H1 (cell line): ENCODE results near the gene PAQR4. TPM values are rescaled to one million over a fixed set of nuclear protein-coding genes. Genes with fewer than 3 reads are reported as not detected.

Source experiments
- CTCF ChIA-PET: fragments of 300-600 bp; sonication (Branson Sonifier 250); formaldehyde crosslinking; loops from one replicate; lab custom pipeline; 2021; ENCODE audit not compliant: partially characterized antibody; lab: Charles Lee
- POLR2A ChIA-PET: fragments of 300-600 bp; sonication (Branson Sonifier 250); formaldehyde crosslinking; loops from one replicate; lab custom pipeline; 2021; ENCODE audit warnings: inconsistent platforms; ENCODE audit not compliant: partially characterized antibody; lab: Charles Lee
- DNase-seq, 2 experiments: peaks; one replicate each; pipeline versions ENCODE4 v3.0.0 to v3.0.0-alpha.2; 2010 to 2022; ENCODE audit warnings: low spot score in 2 of 2, low read depth in 1 of 2, mixed read lengths in 1 of 2
- FAIRE-seq: peaks from 2 replicates; lab custom pipeline; 2011; peaks lifted over from hg19 to GRCh38; lab: Jason Lieb, UNC
- H2AFZ ChIP-seq: 2 replicates; pipeline ENCODE4 v1.8.1; 2012; ENCODE audit warnings: low read length, inconsistent platforms
- H2AK5ac ChIP-seq: 2 replicates; pipeline ENCODE4 v1.6.1; 2013; ENCODE audit warnings: low read depth, low read length
- H2BK120ac ChIP-seq: replicated peaks from 2 replicates; pipeline ENCODE3; 2013; ENCODE audit warnings: low read depth, low read length, inconsistent platforms
- H2BK12ac ChIP-seq: 2 replicates; pipeline ENCODE4 v1.6.1; 2013; ENCODE audit warnings: low read depth, low read length
- H2BK15ac ChIP-seq: 2 replicates; pipeline ENCODE4 v1.6.1; 2013; ENCODE audit warnings: low read length
- H2BK20ac ChIP-seq: 2 replicates; pipeline ENCODE4 v1.6.1; 2013; ENCODE audit warnings: low read length
- H2BK5ac ChIP-seq: 2 replicates; pipeline ENCODE4 v1.6.1; 2013; ENCODE audit warnings: low read depth, low read length
- H3K14ac ChIP-seq: 2 replicates; pipeline ENCODE4 v1.6.1; 2013; ENCODE audit warnings: inconsistent platforms; ENCODE audit not compliant: insufficient read length
- H3K18ac ChIP-seq: 2 replicates; pipeline ENCODE4 v1.6.1; 2013; ENCODE audit warnings: low read length; ENCODE audit errors: extremely low read depth
- H3K23ac ChIP-seq: 2 replicates; pipeline ENCODE4 v1.6.1; 2013; ENCODE audit warnings: inconsistent platforms; ENCODE audit not compliant: insufficient read length
- H3K23me2 ChIP-seq: 2 replicates; pipeline ENCODE4 v1.6.1; 2013; ENCODE audit warnings: low read depth, low read length
- H3K27ac ChIP-seq: 2 replicates; pipeline ENCODE4 v1.6.1; 2011; ENCODE audit warnings: low read depth, low read length, inconsistent platforms
- H3K27me3 ChIP-seq, 4 experiments: replicated peaks in 1 of 4; 1 replicate in 1 of 4; 2 replicates in 3 of 4; pipeline versions ENCODE4 v1.6.1 to v1.8.1; 2011 to 2013; ENCODE audit warnings: low read length in 3 of 4, mild to moderate bottlenecking in 3 of 4, inconsistent platforms in 2 of 4, mixed read lengths in 2 of 4, moderate library complexity in 1 of 4; ENCODE audit not compliant: control insufficient read depth in 3 of 4, insufficient read depth in 3 of 4; ENCODE audit errors: extremely low read depth in 1 of 4
- H3K36me3 ChIP-seq, 4 experiments: 2 replicates each; pipeline versions ENCODE4 v1.6.1 to v1.8.1; 2011 to 2013; ENCODE audit warnings: mild to moderate bottlenecking in 4 of 4, low read length in 3 of 4, moderate library complexity in 2 of 4, control low read depth in 1 of 4, inconsistent platforms in 1 of 4; ENCODE audit not compliant: insufficient read depth in 4 of 4, control insufficient read depth in 2 of 4
- H3K4ac ChIP-seq: replicated peaks from 2 replicates; pipeline ENCODE3; 2013; ENCODE audit warnings: low read length, low read depth, mixed read lengths, inconsistent platforms; ENCODE audit not compliant: insufficient read length
- H3K4me1 ChIP-seq, 4 experiments: replicated peaks in 1 of 4; 1 replicate in 1 of 4; 2 replicates in 3 of 4; pipeline versions ENCODE4 v1.6.1 to v1.8.1; 2011 to 2013; ENCODE audit warnings: low read length in 3 of 4, inconsistent platforms in 2 of 4, mixed read lengths in 1 of 4; ENCODE audit not compliant: insufficient read depth in 4 of 4, control insufficient read depth in 3 of 4
- H3K4me2 ChIP-seq, 2 experiments: 2 replicates each; pipeline versions ENCODE4 v1.6.1 to v1.8.1; 2011 to 2013; ENCODE audit warnings: low read depth in 2 of 2, low read length in 2 of 2, control low read depth in 1 of 2, inconsistent platforms in 1 of 2, mild to moderate bottlenecking in 1 of 2; ENCODE audit not compliant: insufficient read depth in 1 of 2
- H3K4me3 ChIP-seq, 4 experiments: fragments of 200-600, 300-600 bp in 1 of 4; sonication (generic), shearing (Covaris generic), sonication (Bioruptor Twin) in 1 of 4; 2 replicates each; pipeline versions ENCODE4 v1.5.1 to v1.8.1; 2011 to 2016; ENCODE audit warnings: low read length in 4 of 4, low read depth in 3 of 4, control low read depth in 2 of 4, inconsistent platforms in 2 of 4, mild to moderate bottlenecking in 2 of 4, mixed read lengths in 1 of 4, moderate library complexity in 1 of 4; ENCODE audit not compliant: insufficient read depth in 2 of 4; ENCODE audit errors: extremely low read depth in 1 of 4
- H3K56ac ChIP-seq: replicated peaks from 2 replicates; pipeline ENCODE3; 2013; ENCODE audit warnings: low read depth, mild to moderate bottlenecking, mixed read lengths, low read length, inconsistent platforms; ENCODE audit not compliant: insufficient read length
- H3K79me1 ChIP-seq: 2 replicates; pipeline ENCODE4 v1.6.1; 2013; ENCODE audit warnings: low read depth, low read length, control low read depth
- H3K79me2 ChIP-seq, 2 experiments: 2 replicates each; pipeline versions ENCODE4 v1.6.1 to v1.8.1; 2012 to 2013; ENCODE audit warnings: low read length in 2 of 2, mild to moderate bottlenecking in 2 of 2, inconsistent platforms in 1 of 2; ENCODE audit not compliant: insufficient read depth in 2 of 2, control insufficient read depth in 1 of 2
- H3K9ac ChIP-seq, 4 experiments: replicated peaks in 1 of 4; 1 replicate in 1 of 4; 2 replicates in 3 of 4; pipeline versions ENCODE4 v1.6.1 to v1.8.1; 2011 to 2013; ENCODE audit warnings: low read depth in 3 of 4, low read length in 3 of 4, control low read depth in 2 of 4, mild to moderate bottlenecking in 2 of 4, moderate library complexity in 2 of 4, inconsistent platforms in 1 of 4; ENCODE audit errors: extremely low read depth in 1 of 4
- H3K9me3 ChIP-seq, 2 experiments: 2 replicates each; pipeline versions ENCODE4 v1.6.1 to v1.8.1; 2012 to 2013; ENCODE audit warnings: mild to moderate bottlenecking in 2 of 2, moderate library complexity in 2 of 2, control low read depth in 1 of 2, inconsistent platforms in 1 of 2, low read depth in 1 of 2, low read length in 1 of 2, mixed read lengths in 1 of 2; ENCODE audit not compliant: insufficient read depth in 2 of 2
- H4K20me1 ChIP-seq, 2 experiments: replicated peaks in 1 of 2; 2 replicates each; pipeline versions ENCODE3 to v1.8.1; 2011 to 2013; ENCODE audit warnings: inconsistent platforms in 2 of 2, low read length in 2 of 2, mild to moderate bottlenecking in 1 of 2; ENCODE audit not compliant: insufficient read depth in 2 of 2, control insufficient read depth in 1 of 2
- H4K5ac ChIP-seq: 2 replicates; pipeline ENCODE4 v1.6.1; 2013; ENCODE audit warnings: low read length, low read depth, mixed read lengths, inconsistent platforms; ENCODE audit not compliant: insufficient read length
- H4K8ac ChIP-seq: 2 replicates; pipeline ENCODE4 v1.8.0; 2013; ENCODE audit warnings: mild to moderate bottlenecking, moderate library complexity, low read length, inconsistent platforms; ENCODE audit not compliant: insufficient read depth; ENCODE audit errors: extremely low read depth
- H4K91ac ChIP-seq: replicated peaks from 2 replicates; pipeline ENCODE3; 2013; ENCODE audit warnings: low read length, mixed read lengths, inconsistent platforms; ENCODE audit not compliant: insufficient read length
- CTCF ChIP-seq, 3 experiments: IDR thresholded peaks; 1 replicate in 2 of 3; 2 replicates in 1 of 3; pipeline versions ENCODE4 v1.5.1 to v1.6.1; 2011; ENCODE audit warnings: low read length in 3 of 3, mild to moderate bottlenecking in 3 of 3, inconsistent platforms in 2 of 3, low read depth in 1 of 3, moderate library complexity in 1 of 3; ENCODE audit not compliant: insufficient read depth in 1 of 3; ENCODE audit errors: control extremely low read depth in 1 of 3
- JUND ChIP-seq: IDR thresholded peaks from 2 replicates; pipeline ENCODE4 v1.6.1; 2011; ENCODE audit warnings: mild to moderate bottlenecking, improper control_type of control experiment, low read length
- NRF1 ChIP-seq: IDR thresholded peaks from 2 replicates; pipeline ENCODE4 v1.6.1; 2011; ENCODE audit warnings: mild to moderate bottlenecking, low read depth, low read length, improper control_type of control experiment
- RBBP5 ChIP-seq: IDR thresholded peaks from 2 replicates; pipeline ENCODE4 v1.7.1; 2012; ENCODE audit warnings: low read depth, mild to moderate bottlenecking, inconsistent platforms, low read length, moderate library complexity, borderline replicate concordance
- RXRA ChIP-seq: IDR thresholded peaks from 2 replicates; pipeline ENCODE4 v1.6.1; 2011; ENCODE audit warnings: low read depth, mild to moderate bottlenecking, low read length, moderate library complexity; ENCODE audit not compliant: insufficient read depth
- TEAD4 ChIP-seq: IDR thresholded peaks from 2 replicates; pipeline ENCODE4 v1.6.1; 2012; ENCODE audit warnings: low read depth, low read length, inconsistent platforms, mixed read lengths
- USF2 ChIP-seq: IDR thresholded peaks from 2 replicates; pipeline ENCODE4 v1.6.1; 2011; ENCODE audit warnings: low read length, improper control_type of control experiment
- WGBS, 2 experiments: shearing (Covaris generic) in 1 of 2; methylation state at CpG; one replicate each; pipeline versions ENCODE4 v1.1.6 to v1.1.7; 2013 to 2015; ENCODE audit warnings: low lambda C conversion rate in 2 of 2, mixed read lengths in 2 of 2, inconsistent platforms in 1 of 2, low coverage in 1 of 2, missing lambda C conversion rate in 1 of 2; ENCODE audit not compliant: insufficient replicate concordance in 2 of 2, insufficient coverage in 1 of 2, insufficient read length in 1 of 2; ENCODE audit errors: extremely low coverage in 1 of 2, missing lambda C conversion rate in 1 of 2; 5-methylcytosine and 5-hydroxymethylcytosine counted together
- polyA plus RNA-seq, 7 experiments: library from polyadenylated mRNA; depleted of rRNA in 3 of 7; stranded (reverse) in 5 of 7; unstranded in 2 of 7; fragments of >200 nt in 5 of 7; fragments of 200-250 nt in 2 of 7; gene quantifications; 1 replicate in 5 of 7; 2 replicates in 1 of 7; 4 replicates in 1 of 7; pipeline versions ENCODE4 v1.2.1 to v1.2.3, GENCODE V29; 2011 to 2013; ENCODE audit warnings: missing spikeins in 2 of 7, mixed read lengths in 2 of 7
- total RNA-seq: library from RNA; stranded (reverse); fragmentation: NEBNext Ultra II Directional; extraction: Animal tissue kit (Norgen Biotek cat#: 25700); gene quantifications from 2 replicates; pipeline ENCODE4 v1.2.1, GENCODE V29; 2021

The PAQR4 gene
- total and polyA plus RNA-seq, 2 of the 8 experiments (the other 6 are each of a cell fraction or from before 2014, with no cell fraction given): 28.2 to 34.6 TPM

- no peaks in the 10 kb centered on the region for H3K79me2 ChIP-seq
- peak within 1 kb of the TSS; percentile 11 for H4K8ac ChIP-seq
- no peak within 1 kb of the TSS for H2AK5ac ChIP-seq
- no peaks in the 10 kb centered on the region for H3K36me3 ChIP-seq
- peak within 1 kb of the TSS; percentile 84; the same call in 1 of the 2 replicates for H2BK12ac ChIP-seq
- peak in 1 of 2 experiments; percentile 87 for DNase-seq
- 3% methylated on average over 25 of the region's 60 CpGs; no CpG with 5 or more reads in 1 of the 2 experiments for WGBS, 2 experiments
- peak within 1 kb of the TSS; percentile 64 to 86 for H3K4me2 ChIP-seq
- peak within 1 kb of the TSS; percentile 99 for H3K18ac ChIP-seq
- POLR2A ChIA-PET: interaction anchor here (0.6 to 25.4 kb wide), 17 partner anchors 8 to 191 kb away, joined by 3 to 455 read pairs (median 4); partner anchors contain the start of genes CLDN6, CLDN9, HCFC1R1 and PKMYT1
- no peak within 1 kb of the TSS; the same call in 1 of the 2 replicates for H2BK15ac ChIP-seq
- no peak within 1 kb of the TSS for H3K23ac ChIP-seq
- H4K20me1 ChIP-seq: peaks cover 5 to 8% of the 10 kb centered on the region in 2 experiments
- FAIRE-seq: no peak
- peak within 1 kb of the TSS; percentile 95 for H4K91ac ChIP-seq
- H4K5ac ChIP-seq: peak within 1 kb of the TSS; percentile 85
- peak within 1 kb of the TSS; percentile 80 for H3K4ac ChIP-seq
- no peak within 1 kb of the TSS for H2BK120ac ChIP-seq
- H3K4me1 ChIP-seq: peaks cover 0 to 28% (median 18%) of the 10 kb centered on the region in 4 experiments; a peak in 5 of 7 replicates
- no peaks in the 10 kb centered on the region for H3K9me3 ChIP-seq
- H3K79me1 ChIP-seq: no peaks in the 10 kb centered on the region
- CTCF ChIA-PET: interaction anchor here (0.6 to 5.6 kb wide), 11 partner anchors 9 to 68 kb away, joined by 3 to 41 read pairs (median 4); partner anchors contain the start of gene CLDN6
- peaks cover 15 to 32% (median 23%) of the 10 kb centered on the region in 4 experiments; a peak in 6 of 7 replicates for H3K27me3 ChIP-seq
- H3K14ac ChIP-seq: no peak within 1 kb of the TSS
- H3K4me3 ChIP-seq: peak within 1 kb of the TSS; percentile 39 to 80 (median 59)
- no peak within 1 kb of the TSS for H2BK20ac ChIP-seq
- peak within 1 kb of the TSS; percentile 91; the same call in 1 of the 2 replicates for H2BK5ac ChIP-seq
- peak within 1 kb of the TSS; percentile 61 for H3K56ac ChIP-seq
- peak within 1 kb of the TSS in 1 of 4 experiments; percentile 21; a peak in 2 of 7 replicates for H3K9ac ChIP-seq
- peaks cover 22% of the 10 kb centered on the region for H3K23me2 ChIP-seq
- H2AFZ ChIP-seq: no peak within 1 kb of the TSS
- H3K27ac ChIP-seq: no peak within 1 kb of the TSS; the same call in 1 of the 2 replicates
- TF ChIP-seq TEAD4 (peak; percentile 91), CTCF (IDR thresholded peaks at IDR 0.05; ENCODE audit: control extremely low read depth in 1 of 3, insufficient read depth in 1 of 3, low read depth in 1 of 3, low read length in 3 of 3) (peak in 1 of 3 experiments; percentile 13; a peak in 1 of 4 replicates), JUND (no peak), RXRA (no peak), RBBP5 (peak; percentile 82; the same call in 1 of the 2 replicates), NRF1 (no peak), USF2 (peak; percentile 63; the same call in 1 of the 2 replicates)
Observed at GRCh38 chr16:2963723-2964474, 5.2 kb upstream of the PAQR4 start, which contains the start of gene KREMEN2. TSS of gene KREMEN2 (plus strand) at chr16:2964275. CDS start at chr16:2964521, 246 bp downstream.
